GM23338 (cell line): ENCODE results near the gene FKBP7. TPM values are rescaled to one million over a fixed set of nuclear protein-coding genes. Genes with fewer than 3 reads are reported as not detected.

Experiments used
- ATAC-seq: fragments of 200-7000 bp; cut with Tn5 transposase; 3 replicates; pipeline ENCODE4 v1.9.1; 2020
- DNase-seq: peaks from one replicate; pipeline ENCODE4 v3.0.0-alpha.2; 2015; ENCODE audit warnings: low spot score
- H2AFZ ChIP-seq: fragments of 200-600 bp; sonication (generic); 2 replicates; pipeline ENCODE4 v1.8.0; 2016; ENCODE audit warnings: antibody characterized with exemption, mild to moderate bottlenecking, moderate library complexity
- H3F3A ChIP-seq: fragments of 200-600 bp; sonication (generic); replicated peaks from 2 replicates; pipeline ENCODE4 v1.8.0; 2017; ENCODE audit warnings: antibody characterized with exemption, mixed run types, low read depth
- H3K27ac ChIP-seq: fragments of 200-600 bp; sonication (generic); 2 replicates; pipeline ENCODE4 v1.6.1; 2016; ENCODE audit warnings: low read depth
- H3K27me3 ChIP-seq: fragments of 200-600 bp; sonication (generic); 2 replicates; pipeline ENCODE4 v1.8.0; 2016; ENCODE audit warnings: mild to moderate bottlenecking, mixed run types, moderate library complexity; ENCODE audit not compliant: insufficient read depth
- H3K36me3 ChIP-seq: fragments of 200-600 bp; sonication (generic); 2 replicates; pipeline ENCODE4 v1.8.0; 2016; ENCODE audit warnings: mild to moderate bottlenecking; ENCODE audit not compliant: insufficient read depth
- H3K4me1 ChIP-seq: fragments of 200-600 bp; sonication (generic); 2 replicates; pipeline ENCODE4 v1.8.0; 2016; ENCODE audit warnings: mild to moderate bottlenecking, moderate library complexity; ENCODE audit not compliant: insufficient read depth
- H3K4me2 ChIP-seq: fragments of 200-600 bp; sonication (generic); 2 replicates; pipeline ENCODE4 v1.7.1; 2017; ENCODE audit warnings: mixed run types
- H3K4me3 ChIP-seq: fragments of 200-600 bp; sonication (generic); 2 replicates; pipeline ENCODE4 v1.6.1; 2016; ENCODE audit warnings: mixed run types
- H3K79me2 ChIP-seq: fragments of 200-600 bp; sonication (generic); replicated peaks from 2 replicates; pipeline ENCODE4 v1.8.0; 2017; ENCODE audit warnings: mild to moderate bottlenecking; ENCODE audit not compliant: insufficient read depth
- H3K9me2 ChIP-seq: fragments of 200-600 bp; sonication (generic); 2 replicates; pipeline ENCODE4 v1.8.0; 2017; ENCODE audit not compliant: insufficient read depth
- H4K20me1 ChIP-seq: fragments of 200-600 bp; sonication (generic); replicated peaks from 2 replicates; pipeline ENCODE4 v1.8.0; 2017; ENCODE audit warnings: mild to moderate bottlenecking; ENCODE audit not compliant: insufficient read depth
- H3K27ac Mint-ChIP-seq: 2 replicates; pipeline ENCODE4 v1.8.0; 2020; ENCODE audit warnings: inconsistent platforms, mild to moderate bottlenecking, moderate library complexity, mixed read lengths
- H3K27me3 Mint-ChIP-seq: 3 replicates; pipeline ENCODE4 v1.8.0; 2022; ENCODE audit warnings: low read depth, mild to moderate bottlenecking, moderate library complexity, mixed read lengths, inconsistent platforms; ENCODE audit not compliant: insufficient read depth, poor library complexity
- H3K36me3 Mint-ChIP-seq: 3 replicates; pipeline ENCODE4 v1.8.0; 2021; ENCODE audit warnings: low read depth, mild to moderate bottlenecking, inconsistent platforms, moderate library complexity, mixed read lengths
- H3K4me1 Mint-ChIP-seq: 3 replicates; pipeline ENCODE4 v1.8.0; 2020; ENCODE audit warnings: mild to moderate bottlenecking, inconsistent platforms, mixed read lengths
- H3K4me3 Mint-ChIP-seq: 3 replicates; pipeline ENCODE4 v1.8.0; 2021; ENCODE audit warnings: moderate library complexity, mild to moderate bottlenecking, inconsistent platforms, mixed read lengths
- H3K9me3 Mint-ChIP-seq: 3 replicates; pipeline ENCODE4 v1.8.0; 2020; ENCODE audit warnings: moderate library complexity, mild to moderate bottlenecking, inconsistent platforms, mixed read lengths
- ETS1 ChIP-seq: IDR thresholded peaks from 2 replicates; pipeline ENCODE4 v1.6.1; 2016; ENCODE audit warnings: antibody characterized with exemption
- EZH2 ChIP-seq: fragments of 200-600 bp; sonication (generic); IDR thresholded peaks from one replicate; pipeline ENCODE4 v1.8.0; 2017; ENCODE audit warnings: antibody characterized with exemption, mild to moderate bottlenecking, low read depth; ENCODE audit not compliant: unreplicated experiment
- EZH2phosphoT487 ChIP-seq: fragments of 200-600 bp; sonication (generic); IDR thresholded peaks from one replicate; pipeline ENCODE4 v1.8.1; 2018; ENCODE audit warnings: antibody characterized with exemption; ENCODE audit not compliant: unreplicated experiment
- JUNB ChIP-seq: IDR thresholded peaks from one replicate; pipeline ENCODE4 v1.6.1; 2016; ENCODE audit warnings: antibody characterized with exemption; ENCODE audit not compliant: unreplicated experiment
- POLR2AphosphoS5 ChIP-seq: IDR thresholded peaks from 2 replicates; pipeline ENCODE4 v1.6.1; 2016; ENCODE audit warnings: antibody characterized with exemption, low read depth
- STAT1 ChIP-seq: IDR thresholded peaks from one replicate; pipeline ENCODE4 v1.6.1; 2016; ENCODE audit warnings: antibody characterized with exemption; ENCODE audit not compliant: unreplicated experiment
- ZNF114 ChIP-seq: fragments of 250-450 bp; sonication (Bioruptor Pico); IDR thresholded peaks from 2 replicates; pipeline ENCODE4 v1.5.0; 2020; ENCODE audit warnings: mild to moderate bottlenecking, moderate library complexity
- ZNF462 ChIP-seq: fragments of 250-450 bp; sonication (Bioruptor Pico); IDR thresholded peaks from 2 replicates; pipeline ENCODE4 v1.5.0; 2020; ENCODE audit warnings: mild to moderate bottlenecking, moderate library complexity
- polyA plus RNA-seq: library from polyadenylated mRNA; unstranded; fragments of >200 nt; fragmentation: Nextera tagmentation; extraction: Ambion mirVana; gene quantifications from 2 replicates; pipeline ENCODE4 v1.2.1, GENCODE V29; 2016
- total RNA-seq: library from RNA; depleted of rRNA; stranded (reverse); fragments of >200 nt; shearing (Covaris generic); gene quantifications from 2 replicates; pipeline ENCODE4 v1.2.3, GENCODE V29; 2014

Gene FKBP7
- total and polyA plus RNA-seq, 2 experiments from 2014 or later: 8.3 to 9.0 TPM

GRCh38 chr2:178469219-178469849, 9.1 kb downstream of the FKBP7 start:
- H4K20me1 ChIP-seq: no peaks in the 10 kb centered on the region
- H3K4me3 Mint-ChIP-seq: no peak overlapping the region
- no peak overlapping the region for H3K27ac ChIP-seq
- no peak for DNase-seq
- H3K27me3 ChIP-seq: no peaks in the 10 kb centered on the region
- H3K36me3 Mint-ChIP-seq: no peaks in the 10 kb centered on the region
- no peaks in the 10 kb centered on the region for H3K9me2 ChIP-seq
- no peaks in the 10 kb centered on the region for H3K79me2 ChIP-seq
- H3K9me3 Mint-ChIP-seq: no peaks in the 10 kb centered on the region
- H3K27ac Mint-ChIP-seq: no peak overlapping the region
- H3F3A ChIP-seq: no peaks in the 10 kb centered on the region
- peaks cover 2% of the 10 kb centered on the region; the same call in 1 of the 3 replicates for H3K4me1 Mint-ChIP-seq
- H3K27me3 Mint-ChIP-seq: no peaks in the 10 kb centered on the region
- H2AFZ ChIP-seq: no peak overlapping the region
- TF ChIP-seq EZH2 (no peak), ETS1 (no peak), EZH2phosphoT487 (no peak), ZNF462 (CRISPR knock-in tag) (no peak), STAT1 (no peak), POLR2AphosphoS5 (no peak), ZNF114 (CRISPR knock-in tag) (no peak), JUNB (no peak)
- no peak overlapping the region for H3K4me3 ChIP-seq
- no peaks in the 10 kb centered on the region for H3K4me1 ChIP-seq
- ATAC-seq: no peak
- H3K4me2 ChIP-seq: no peak overlapping the region
- no peaks in the 10 kb centered on the region for H3K36me3 ChIP-seq
